Mucosa of gallbladder (tissue), 1 donor: ENCODE measurements around the gene CBL. TPM values are rescaled to one million over a fixed set of nuclear protein-coding genes. Genes with fewer than 3 reads are reported as not detected.

Experiments
- DNase-seq: peaks from one replicate; pipeline ENCODE4 v3.0.0-alpha.2; 2020; ENCODE audit warnings: low spot score
- total RNA-seq: library from RNA; stranded (reverse); gene quantifications from one replicate; pipeline ENCODE4 v1.2.1, GENCODE V29; 2021
- donor health status: DM: no; HTN: no; CAD: no.

Gene CBL
- total RNA-seq, 1 donor from 2014 or later, result 15.6 TPM

GRCh38 chr11:119347242-119347641 is 141.1 kb downstream of the CBL start:
- DNase-seq, result no peak

- no peak for DNase-seq
Measured at GRCh38 chr11:119347940-119348605, 141.9 kb downstream of the CBL start.

GRCh38 chr11:119350302-119350701 is 144.2 kb downstream of the CBL start:
- no peak for DNase-seq

- no peak for DNase-seq
Measured at GRCh38 chr11:119351232-119351631, 145.1 kb downstream of the CBL start.

GRCh38 chr11:119352857-119353260 is 146.7 kb downstream of the CBL start:
- peak; percentile 68 for DNase-seq

- no peak for DNase-seq
Measured at GRCh38 chr11:119355091-119355843, 149.1 kb downstream of the CBL start.

- DNase-seq, result peak; percentile 85
Measured at GRCh38 chr11:119356349-119357031, 150.4 kb downstream of the CBL start.

- DNase-seq, result no peak
Measured at GRCh38 chr11:119357074-119357473, 150.9 kb downstream of the CBL start.

Other genes starting within 250 kb of the CBL start
- gene FOXR1, start 234.6 kb upstream of the CBL start, total RNA-seq, result not detected
- 23.2 TPM for gene CENATAC, start 208.2 kb upstream of the CBL start, total RNA-seq
- 662 TPM for gene RPS25, start 188.0 kb upstream of the CBL start, total RNA-seq
- gene TRAPPC4, start 187.6 kb upstream of the CBL start, total RNA-seq, result 82.6 TPM
- gene SLC37A4, start 175.5 kb upstream of the CBL start, total RNA-seq, result 64.3 TPM
- gene HYOU1, start 149.1 kb upstream of the CBL start, total RNA-seq, result 201 TPM
- 33.4 TPM for gene VPS11, start 138.5 kb upstream of the CBL start, total RNA-seq
- gene HMBS, start 121.5 kb upstream of the CBL start, total RNA-seq, result 12.3 TPM
- 65.9 TPM for gene DPAGT1, start 104.5 kb upstream of the CBL start, total RNA-seq
- gene C2CD2L, start 99.0 kb upstream of the CBL start, total RNA-seq, result 21.9 TPM
- gene HINFP, start 84.8 kb upstream of the CBL start, total RNA-seq, result 35.9 TPM
- 0.17 TPM for gene ABCG4, start 57.3 kb upstream of the CBL start, total RNA-seq
- 24.6 TPM for gene NLRX1, start 37.6 kb upstream of the CBL start, total RNA-seq
- 107 TPM for gene NHERF4, start 20.9 kb upstream of the CBL start, total RNA-seq
- gene MCAM, start 110.8 kb downstream of the CBL start, total RNA-seq, result 130 TPM
- 36.4 TPM for gene RNF26, start 128.2 kb downstream of the CBL start, total RNA-seq
- 32.9 TPM for gene C1QTNF5, start 134.5 kb downstream of the CBL start, total RNA-seq
- gene MFRP, start 140.4 kb downstream of the CBL start, total RNA-seq, result not detected
- gene USP2, start 175.4 kb downstream of the CBL start, total RNA-seq, result 7.3 TPM
- gene THY1, start 216.8 kb downstream of the CBL start, total RNA-seq, result 17.8 TPM